Esophagus muscularis mucosa (tissue), 3 donors: ENCODE measurements around the gene OR6T1.

Experiments
- CTCF ChIP-seq, 3 experiments: fragments of 200-600 bp in 2 of 3; fragments of 450-650 bp in 1 of 3; sonication (generic) in 2 of 3; IDR thresholded peaks; one replicate each; pipeline ENCODE4 v1.5.1; 2017 to 2019; ENCODE audit warnings: antibody characterized with exemption in 3 of 3, mild to moderate bottlenecking in 2 of 3, moderate library complexity in 1 of 3
- EP300 ChIP-seq: sonication (generic); formaldehyde crosslinking; IDR thresholded peaks from one replicate; pipeline ENCODE4 v1.6.1; 2017; ENCODE audit warnings: antibody characterized with exemption

- no peak for TF ChIP-seq EP300
- no peak for TF ChIP-seq CTCF (IDR thresholded peaks at IDR 0.05)
These were observed 33.3 kb upstream of the OR6T1 start for GRCh38 chr11:123976770-123977560.
